Upper lobe of left lung (tissue), 6 donors: ENCODE results near the gene ERMN. TPM values are rescaled to one million over a fixed set of nuclear protein-coding genes. Genes with fewer than 3 reads are reported as not detected.
A peak's percentile ranks its signal among the peaks of the same experiment; 100 is the strongest.
"Not testable (repeated sequence)": the region's sequence is repeated elsewhere in the genome, so short reads cannot be mapped to it uniquely, and the experiment has no call there.

Source experiments
- ATAC-seq, 2 donors: fragments of 200-7000 bp; cut with Tn5 transposase; one replicate each; pipeline ENCODE4 v1.9.1; 2022; ENCODE audit warnings: mild to moderate bottlenecking in 2 of 2, moderate library complexity in 2 of 2; ENCODE audit not compliant: low FRiP score in 2 of 2
- DNase-seq, 2 donors: peaks; one replicate each; pipeline ENCODE4 v3.0.0-alpha.2; 2019 to 2020
- H3K27ac ChIP-seq, 4 donors: fragments of 200-600 bp; sonication (generic); one replicate each; pipeline ENCODE4 v1.5.1; 2016 to 2019
- H3K27me3 ChIP-seq, 4 donors: fragments of 200-600 bp; sonication (generic); one replicate each; pipeline ENCODE4 v1.5.1; 2017 to 2019
- H3K36me3 ChIP-seq, 4 donors: fragments of 200-600 bp; sonication (generic); one replicate each; pipeline ENCODE4 v1.5.1; 2016 to 2019
- H3K4me1 ChIP-seq, 4 donors: fragments of 200-600 bp; sonication (generic); one replicate each; pipeline ENCODE4 v1.5.1; 2018 to 2019
- H3K4me3 ChIP-seq, 4 donors: fragments of 200-600 bp; sonication (generic); one replicate each; pipeline ENCODE4 v1.5.1; 2017 to 2019; ENCODE audit warnings: mild to moderate bottlenecking in 2 of 4, moderate library complexity in 1 of 4
- H3K9me3 ChIP-seq, 4 donors: fragments of 200-600 bp; sonication (generic); one replicate each; pipeline ENCODE4 v1.5.1; 2018 to 2019
- EP300 ChIP-seq, 4 donors: sonication (generic); formaldehyde crosslinking; IDR thresholded peaks; one replicate each; pipeline ENCODE4 v1.5.1; 2017; ENCODE audit warnings: antibody characterized with exemption in 4 of 4, control low read depth in 2 of 4
- POLR2A ChIP-seq, 4 donors: fragments of 450-650 bp; IDR thresholded peaks; one replicate each; pipeline ENCODE4 v1.5.1; 2016 to 2017; ENCODE audit warnings: antibody characterized with exemption in 4 of 4, mild to moderate bottlenecking in 2 of 4
- POLR2AphosphoS5 ChIP-seq, 2 donors: sonication (generic); formaldehyde crosslinking; IDR thresholded peaks; one replicate each; pipeline ENCODE4 v1.5.1; 2017; ENCODE audit warnings: antibody characterized with exemption in 2 of 2
- WGBS, 2 donors: methylation state at CpG; one replicate each; pipeline ENCODE4 v1.1.5; 2017 to 2018; 5-methylcytosine and 5-hydroxymethylcytosine counted together
- total RNA-seq, 6 donors: library from RNA; depleted of rRNA in 4 of 6; stranded (reverse); fragments of >200 nt in 4 of 6; gene quantifications; one replicate each; pipeline versions ENCODE4 v1.1.0 to v1.2.1, GENCODE V29; 2016 to 2021
- TF ChIP-seq, protein P1 (sequence below), 6 experiments: fragments of 450-650 bp in 4 of 6; fragments of 200-600 bp in 2 of 6; sonication (generic) in 2 of 6; IDR thresholded peaks; one replicate each; pipeline ENCODE4 v1.5.1; 2016 to 2019; ENCODE audit warnings: antibody characterized with exemption in 6 of 6
- donor health status: DM: no; HTN: no; CAD: no; lungs with moderate emphysema.
- donor health status: DM: no; HTN: yes; CAD: no; lungs with severe emphysema.

The ERMN gene
- total RNA-seq, 6 donors from 2014 or later = 0.07 to 5.2 (median 0.78) TPM

DNA sequence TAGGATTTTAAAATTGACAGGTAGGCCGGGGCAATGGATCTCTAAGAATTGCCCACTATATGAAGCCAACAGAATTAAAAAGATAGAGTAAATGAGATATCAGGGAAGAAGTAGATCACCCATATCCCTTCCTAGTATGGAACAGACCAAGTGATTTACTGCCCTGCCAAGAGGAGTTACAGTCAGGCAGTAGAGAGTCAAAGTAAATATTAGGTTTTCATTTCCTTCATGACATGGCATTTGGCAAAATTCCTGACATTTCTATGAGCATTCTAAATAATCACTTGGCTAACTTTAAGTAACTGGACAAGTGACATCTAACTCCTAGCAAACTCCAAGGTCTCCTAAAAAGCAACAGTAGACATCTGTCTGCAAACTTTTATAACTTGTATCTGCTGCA is 34.6 kb downstream of the ERMN start:
- H3K36me3 ChIP-seq = no peaks in the 10 kb centered on the region
- no peak for DNase-seq
- ATAC-seq = no peak
- H3K4me1 ChIP-seq = peaks cover 0 to 11% (median 2%) of the 10 kb centered on the region in 4 donors
- no peak overlapping the region for H3K4me3 ChIP-seq
- H3K9me3 ChIP-seq = no peaks in the 10 kb centered on the region
- no peaks in the 10 kb centered on the region for H3K27me3 ChIP-seq
- H3K27ac ChIP-seq = no peak overlapping the region
- TF ChIP-seq POLR2AphosphoS5 (IDR thresholded peaks at IDR 0.05) = no peak
- TF ChIP-seq, protein P1, sequence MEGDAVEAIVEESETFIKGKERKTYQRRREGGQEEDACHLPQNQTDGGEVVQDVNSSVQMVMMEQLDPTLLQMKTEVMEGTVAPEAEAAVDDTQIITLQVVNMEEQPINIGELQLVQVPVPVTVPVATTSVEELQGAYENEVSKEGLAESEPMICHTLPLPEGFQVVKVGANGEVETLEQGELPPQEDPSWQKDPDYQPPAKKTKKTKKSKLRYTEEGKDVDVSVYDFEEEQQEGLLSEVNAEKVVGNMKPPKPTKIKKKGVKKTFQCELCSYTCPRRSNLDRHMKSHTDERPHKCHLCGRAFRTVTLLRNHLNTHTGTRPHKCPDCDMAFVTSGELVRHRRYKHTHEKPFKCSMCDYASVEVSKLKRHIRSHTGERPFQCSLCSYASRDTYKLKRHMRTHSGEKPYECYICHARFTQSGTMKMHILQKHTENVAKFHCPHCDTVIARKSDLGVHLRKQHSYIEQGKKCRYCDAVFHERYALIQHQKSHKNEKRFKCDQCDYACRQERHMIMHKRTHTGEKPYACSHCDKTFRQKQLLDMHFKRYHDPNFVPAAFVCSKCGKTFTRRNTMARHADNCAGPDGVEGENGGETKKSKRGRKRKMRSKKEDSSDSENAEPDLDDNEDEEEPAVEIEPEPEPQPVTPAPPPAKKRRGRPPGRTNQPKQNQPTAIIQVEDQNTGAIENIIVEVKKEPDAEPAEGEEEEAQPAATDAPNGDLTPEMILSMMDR (IDR thresholded peaks at IDR 0.05) = no peak
- no peak for TF ChIP-seq POLR2A (IDR thresholded peaks at IDR 0.05)
- TF ChIP-seq EP300 (IDR thresholded peaks at IDR 0.05) = no peak
- 44 to 60% methylated on average over 1 of the region's 1 CpG for WGBS, 2 donors

DNA sequence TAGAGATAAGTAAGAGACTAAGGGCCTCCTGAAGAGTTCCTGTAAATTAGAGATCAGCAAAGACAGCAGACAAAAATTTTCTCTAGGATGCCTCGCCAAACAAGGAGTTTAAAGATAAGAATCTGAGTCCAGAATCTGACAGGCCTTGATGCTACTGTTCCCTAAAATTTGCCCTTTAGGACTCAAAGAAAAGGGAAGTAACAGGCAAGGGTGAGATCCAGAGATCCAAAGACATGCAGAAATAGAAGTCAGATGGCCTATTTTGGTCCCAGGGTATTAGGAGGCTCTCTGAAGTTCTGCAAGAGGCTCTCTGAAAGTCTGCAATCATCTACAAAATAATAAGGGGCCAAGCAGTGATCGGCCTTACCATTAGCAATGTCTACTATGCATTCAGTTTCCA is 35.1 kb downstream of the ERMN start:
- Histone ChIP-seq H3K27me3 (no peaks in the 10 kb centered on the region), H3K4me1 (peaks cover 0 to 11% (median 2%) of the 10 kb centered on the region in 4 donors), H3K36me3 (no peaks in the 10 kb centered on the region), H3K27ac (no peak overlapping the region), H3K9me3 (no peaks in the 10 kb centered on the region), H3K4me3 (no peak overlapping the region)
- TF ChIP-seq EP300 (IDR thresholded peaks at IDR 0.05) (no peak), POLR2AphosphoS5 (IDR thresholded peaks at IDR 0.05) (no peak), POLR2A (IDR thresholded peaks at IDR 0.05) (no peak)
- TF ChIP-seq, protein P1 (IDR thresholded peaks at IDR 0.05) = no peak
- DNase-seq = no peak
- ATAC-seq = no peak
- WGBS, 2 donors = 82 to 92% methylated on average over 2 of the region's 2 CpGs

DNA sequence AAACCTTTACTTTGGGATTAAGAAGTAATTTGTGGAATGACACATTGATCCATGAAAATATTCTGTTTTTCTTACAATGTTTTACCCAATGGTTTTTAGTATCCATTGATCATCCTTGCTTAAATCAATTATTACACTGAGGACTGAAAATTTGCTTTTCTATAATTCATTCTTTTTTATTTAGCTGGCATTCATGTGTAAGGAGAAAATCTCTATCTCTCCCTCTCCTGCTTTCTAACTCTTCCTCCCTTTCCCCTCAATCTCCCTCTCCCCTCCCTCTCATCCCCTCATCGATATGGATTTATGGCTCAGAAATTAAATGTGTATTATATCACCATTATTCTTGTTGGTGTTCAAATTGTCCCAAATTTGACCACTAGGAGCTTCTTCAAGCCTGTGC is 38.5 kb downstream of the ERMN start:
- no peaks in the 10 kb centered on the region for H3K36me3 ChIP-seq
- DNase-seq (no peak), ATAC-seq (no peak)
- TF ChIP-seq, protein P1 (IDR thresholded peaks at IDR 0.05) = no peak
- no peak for TF ChIP-seq EP300 (IDR thresholded peaks at IDR 0.05)
- no peak for TF ChIP-seq POLR2AphosphoS5 (IDR thresholded peaks at IDR 0.05)
- TF ChIP-seq POLR2A (IDR thresholded peaks at IDR 0.05) = no peak
- H3K9me3 ChIP-seq = no peaks in the 10 kb centered on the region
- H3K27ac ChIP-seq = no peak overlapping the region
- peaks cover 0 to 11% (median 0%) of the 10 kb centered on the region in 4 donors for H3K4me1 ChIP-seq
- H3K27me3 ChIP-seq = no peaks in the 10 kb centered on the region
- WGBS, 2 donors = 85 to 100% methylated on average over 1 of the region's 1 CpG
- H3K4me3 ChIP-seq = no peak overlapping the region

DNA sequence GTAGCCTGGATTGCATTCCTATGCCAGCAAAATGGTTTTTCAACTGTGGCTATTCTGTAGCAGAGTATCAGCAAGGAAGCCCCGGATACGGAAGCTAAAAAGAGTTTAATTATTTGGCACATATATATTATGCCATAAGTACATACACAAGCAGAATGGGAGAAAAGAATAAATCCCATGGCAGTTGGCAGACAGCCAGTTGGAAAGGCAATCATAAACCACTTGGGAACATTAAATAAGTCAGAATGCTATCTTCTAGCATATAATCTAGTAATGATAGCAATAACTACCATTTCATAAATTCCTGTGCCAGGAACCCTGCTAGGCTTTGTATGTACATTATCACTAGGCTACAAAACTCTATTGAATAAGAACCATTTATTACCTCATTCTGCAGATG is 42.2 kb downstream of the ERMN start:
- Histone ChIP-seq H3K27ac (no peak overlapping the region), H3K4me3 (no peak overlapping the region), H3K9me3 (no peaks in the 10 kb centered on the region), H3K27me3 (no peaks in the 10 kb centered on the region), H3K36me3 (no peaks in the 10 kb centered on the region), H3K4me1 (no peaks in the 10 kb centered on the region)
- TF ChIP-seq, protein P1 (IDR thresholded peaks at IDR 0.05) = no peak
- TF ChIP-seq EP300 (IDR thresholded peaks at IDR 0.05) = no peak
- TF ChIP-seq POLR2AphosphoS5 (IDR thresholded peaks at IDR 0.05) = no peak
- TF ChIP-seq POLR2A (IDR thresholded peaks at IDR 0.05) = no peak
- no peak for DNase-seq
- 67 to 84% methylated on average over 2 of the region's 2 CpGs for WGBS, 2 donors
- no peak for ATAC-seq

DNA sequence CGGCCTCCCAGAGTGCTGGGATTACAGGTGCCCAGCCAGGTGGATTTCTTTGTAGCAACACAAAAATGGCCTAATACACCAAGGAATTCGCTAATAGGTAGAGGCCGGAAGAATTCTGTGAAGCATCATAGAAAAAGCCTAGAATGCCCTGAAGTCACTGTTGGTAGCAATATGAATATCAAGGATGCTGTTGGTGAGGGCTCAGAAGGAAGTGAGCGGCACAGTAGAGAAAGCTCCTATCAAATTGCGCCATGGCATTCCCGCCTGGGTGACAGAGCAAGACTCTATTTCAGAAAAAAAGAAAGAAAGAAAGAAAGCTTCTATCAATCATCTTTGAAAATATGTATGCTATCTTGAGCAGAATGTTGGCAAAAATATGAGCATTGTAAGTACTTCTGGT is 44.3 kb downstream of the ERMN start:
- DNase-seq (no peak), ATAC-seq (no peak)
- no peaks in the 10 kb centered on the region for H3K4me1 ChIP-seq
- no peak overlapping the region for H3K27ac ChIP-seq
- TF ChIP-seq EP300 (IDR thresholded peaks at IDR 0.05) (no peak), POLR2A (IDR thresholded peaks at IDR 0.05) (no peak), POLR2AphosphoS5 (IDR thresholded peaks at IDR 0.05) (no peak)
- TF ChIP-seq, protein P1 (IDR thresholded peaks at IDR 0.05) = no peak
- no peaks in the 10 kb centered on the region for H3K36me3 ChIP-seq
- no peaks in the 10 kb centered on the region for H3K27me3 ChIP-seq
- H3K4me3 ChIP-seq = no peak overlapping the region
- 94 to 95% methylated on average over 6 of the region's 6 CpGs for WGBS, 2 donors
- no peaks in the 10 kb centered on the region for H3K9me3 ChIP-seq

DNA sequence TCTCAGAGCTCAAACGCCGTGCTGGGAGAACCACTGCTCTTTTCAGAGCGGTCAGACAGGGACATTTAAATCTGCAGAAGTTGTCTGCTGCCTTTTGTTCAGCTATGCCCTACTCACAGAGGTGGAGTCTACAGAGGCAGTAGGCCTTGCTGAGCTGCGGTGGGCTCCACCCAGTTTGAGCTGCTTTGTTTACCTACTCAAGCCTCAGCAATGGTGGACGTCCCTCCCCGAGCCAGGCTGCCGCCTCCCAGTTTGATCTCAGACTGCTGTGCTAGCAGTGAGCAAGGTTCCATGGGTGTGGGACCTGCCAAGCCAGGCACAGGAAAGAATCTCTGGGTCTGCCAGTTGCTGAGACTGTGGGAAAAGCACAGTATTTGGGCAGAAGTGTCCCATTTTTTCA is 46.3 kb downstream of the ERMN start:
- H3K4me1 ChIP-seq, H3K4me3 ChIP-seq, H3K9me3 ChIP-seq, H3K27ac ChIP-seq, H3K27me3 ChIP-seq, H3K36me3 ChIP-seq, ATAC-seq: not testable (repeated sequence)
- WGBS, 2 donors = 67 to 79% methylated on average over 6 to 7 of the region's 7 CpGs
- DNase-seq = peak in 1 of 2 donors; percentile 1
